ENCODE measurements around the gene APBA2. TPM values are rescaled to one million over a fixed set of nuclear protein-coding genes. Genes with fewer than 3 reads are reported as not detected.

Gene APBA2
- polyA plus RNA-seq, 2 of the 4 experiments (the other 2 are of a cell fraction), result 11.4 to 12.6 TPM

- H3K4me3 ChIP-seq, result no peak overlapping the region
- no peaks in the 10 kb centered on the region for H3K4me1 ChIP-seq
- no peak for ATAC-seq
- H3K9me3 ChIP-seq, result no peaks in the 10 kb centered on the region
- no peak for FAIRE-seq
- TF ChIP-seq HDAC2 (IDR thresholded peaks at IDR 0.05) (no peak), MAX (IDR thresholded peaks at IDR 0.05) (no peak), NPAS2 (CRISPR knock-in tag; IDR thresholded peaks at IDR 0.05; ENCODE audit: borderline replicate concordance) (no peak), FOSL2 (IDR thresholded peaks at IDR 0.05) (no peak), FOSL2 (CRISPR knock-in tag; IDR thresholded peaks at IDR 0.05) (no peak), HMGXB4 (CRISPR knock-in tag; IDR thresholded peaks at IDR 0.05; ENCODE audit: borderline replicate concordance) (no peak), RAD21 (conservative IDR thresholded peaks at IDR 0.05 in 1 of 2, IDR thresholded peaks at IDR 0.05 in 1 of 2) (no peak), PBX3 (IDR thresholded peaks at IDR 0.05) (no peak), TP53 (CRISPR knock-in tag; IDR thresholded peaks at IDR 0.05) (no peak), HOXA7 (CRISPR knock-in tag; IDR thresholded peaks at IDR 0.05) (no peak), ZSCAN20 (CRISPR knock-in tag; IDR thresholded peaks at IDR 0.05) (no peak), HOXB5 (CRISPR knock-in tag; IDR thresholded peaks at IDR 0.05) (no peak), TFCP2L1 (CRISPR knock-in tag; IDR thresholded peaks at IDR 0.05) (no peak), BCL3 (IDR thresholded peaks at IDR 0.05) (no peak), USF2 (IDR thresholded peaks at IDR 0.05) (no peak), KDM1A (IDR thresholded peaks at IDR 0.05; ENCODE audit: low read depth) (no peak), CTCF (IDR thresholded peaks at IDR 0.05) (no peak), ZNF302 (CRISPR knock-in tag; IDR thresholded peaks at IDR 0.05) (no peak), PHF8 (IDR thresholded peaks at IDR 0.05; ENCODE audit: borderline replicate concordance, low read depth) (no peak), EHMT2 (IDR thresholded peaks at IDR 0.05; ENCODE audit: low read depth) (no peak)
- ChIA-PET CTCF (interaction anchor here (1.0 to 9.8 kb wide), 5 partner anchors 8 to 175 kb away, joined by 3 to 228 read pairs (median 6); no protein-coding TSS in a partner anchor), POLR2A (no interaction called here)
- DNase-seq (ENCODE audit: low read depth in 1 of 2, low spot score in 1 of 2), result no peak
- H3K27ac ChIP-seq, result no peak overlapping the region
- H3K4me2 ChIP-seq, result no peak overlapping the region
- WGBS (ENCODE audit: missing lambda C conversion rate), result 50% methylated on average over 3 of the region's 5 CpGs
These were observed 224.4 kb downstream of the APBA2 start for GRCh38 chr15:29110176-29110575.

- Histone ChIP-seq H3K9me3 (no peaks in the 10 kb centered on the region), H3K4me1 (no peaks in the 10 kb centered on the region), H3K4me2 (no peak overlapping the region), H3K4me3 (no peak overlapping the region), H3K27ac (no peak overlapping the region)
- ATAC-seq (no peak), FAIRE-seq (no peak), DNase-seq (ENCODE audit: low read depth in 1 of 2, low spot score in 1 of 2) (no peak)
- ChIA-PET POLR2A (no interaction called here), CTCF (interaction anchor here (1.0 to 9.8 kb wide), 4 partner anchors 9 to 29 kb away, joined by 3 to 228 read pairs (median 5); no protein-coding TSS in a partner anchor)
- WGBS (ENCODE audit: missing lambda C conversion rate), result 79% methylated on average over 9 of the region's 9 CpGs
- no peak for TF ChIP-seq FOSL2 (IDR thresholded peaks at IDR 0.05)
- no peak for TF ChIP-seq FOSL2 (CRISPR knock-in tag; IDR thresholded peaks at IDR 0.05)
- TF ChIP-seq MAFK (IDR thresholded peaks at IDR 0.05; ENCODE audit: partially characterized antibody), result no peak
- TF ChIP-seq TFCP2L1 (CRISPR knock-in tag; IDR thresholded peaks at IDR 0.05), result no peak
- TF ChIP-seq REST (IDR thresholded peaks at IDR 0.05), result no peak
- TF ChIP-seq ZNF302 (CRISPR knock-in tag; IDR thresholded peaks at IDR 0.05), result no peak
- no peak for TF ChIP-seq PBX3 (IDR thresholded peaks at IDR 0.05)
- no peak for TF ChIP-seq ESRRA (IDR thresholded peaks at IDR 0.05; ENCODE audit: borderline replicate concordance, low read length)
- no peak for TF ChIP-seq MYC (IDR thresholded peaks at IDR 0.05; ENCODE audit: borderline replicate concordance, low read length)
- TF ChIP-seq KDM5A (IDR thresholded peaks at IDR 0.05), result no peak
These were observed 225.0 kb downstream of the APBA2 start for GRCh38 chr15:29110733-29111132.
